IMR-90 (cell line): ENCODE results near the gene ADRA2B.
"Not testable (repeated sequence)": the region's sequence is repeated elsewhere in the genome, so short reads cannot be mapped to it uniquely, and the experiment has no call there.

Source experiments
- BHLHE40 ChIP-seq: fragments of 150-350 bp; IDR thresholded peaks from 2 replicates; pipeline ENCODE4 v1.6.1; 2016; ENCODE audit warnings: mild to moderate bottlenecking, low read depth, low read length
- CEBPB ChIP-seq: IDR thresholded peaks from 2 replicates; pipeline ENCODE4 v1.6.1; 2012; ENCODE audit warnings: low read depth, low read length, improper control_type of control experiment
- CHD1 ChIP-seq: IDR thresholded peaks from 2 replicates; pipeline ENCODE4 v1.6.1; 2012; ENCODE audit warnings: low read depth, low read length, improper control_type of control experiment
- CTCF ChIP-seq: conservative IDR thresholded peaks from 2 replicates; pipeline ENCODE4 v1.5.1; 2012; ENCODE audit warnings: mild to moderate bottlenecking, low read depth, low read length, improper control_type of control experiment
- ELK1 ChIP-seq: fragments of 150-350 bp; IDR thresholded peaks from 2 replicates; pipeline ENCODE4 v1.6.1; 2016; ENCODE audit warnings: low read depth, mild to moderate bottlenecking, low read length, moderate library complexity, borderline replicate concordance
- FOS ChIP-seq: fragments of 150-350 bp; IDR thresholded peaks from 2 replicates; pipeline ENCODE4 v1.6.1; 2016; ENCODE audit warnings: low read depth, low read length
- MAFK ChIP-seq: IDR thresholded peaks from 2 replicates; pipeline ENCODE4 v1.6.1; 2012; ENCODE audit warnings: low read depth, low read length, improper control_type of control experiment
- MXI1 ChIP-seq: IDR thresholded peaks from 2 replicates; pipeline ENCODE4 v1.6.1; 2012; ENCODE audit warnings: low read depth, mild to moderate bottlenecking, low read length, moderate library complexity, borderline replicate concordance
- POLR2A ChIP-seq: IDR thresholded peaks from 2 replicates; pipeline ENCODE4 v1.6.1; 2012; ENCODE audit warnings: mild to moderate bottlenecking, low read depth, low read length
- RAD21 ChIP-seq: IDR thresholded peaks from 2 replicates; pipeline ENCODE4 v1.6.1; 2012; ENCODE audit warnings: low read length, improper control_type of control experiment
- RCOR1 ChIP-seq: IDR thresholded peaks from 2 replicates; pipeline ENCODE4 v1.6.1; 2012; ENCODE audit warnings: mild to moderate bottlenecking, low read length, improper control_type of control experiment; ENCODE audit not compliant: insufficient replicate concordance
- RFX5 ChIP-seq: IDR thresholded peaks from 2 replicates; pipeline ENCODE4 v1.8.0; 2012; ENCODE audit warnings: low read depth, mild to moderate bottlenecking, low read length, moderate library complexity
- SMC3 ChIP-seq: fragments of 150-350 bp; IDR thresholded peaks from 2 replicates; pipeline ENCODE4 v1.6.1; 2016; ENCODE audit warnings: low read depth, mild to moderate bottlenecking, antibody characterized with exemption, low read length, moderate library complexity
- USF2 ChIP-seq: fragments of 150-350 bp; IDR thresholded peaks from 2 replicates; pipeline ENCODE4 v1.6.1; 2017; ENCODE audit warnings: mild to moderate bottlenecking, antibody characterized with exemption, low read length, low read depth

- TF ChIP-seq RFX5, CTCF, POLR2A, RCOR1, CEBPB, RAD21, CHD1, USF2, SMC3, MXI1, BHLHE40, FOS, ELK1, MAFK: not testable (repeated sequence)
These were observed 48.3 kb downstream of the ADRA2B start for GRCh38 chr2:96067902-96068581.
